GM10248 (cell line): ENCODE results near the gene PIGC.
"Not testable (repeated sequence)": the region's sequence is repeated elsewhere in the genome, so short reads cannot be mapped to it uniquely, and the experiment has no call there.

Source experiments
- CTCF ChIA-PET: fragments of 300-600 bp; sonication (Branson Sonifier 250); formaldehyde crosslinking; extraction: SDS; loops from one replicate; lab custom pipeline; 2021; ENCODE audit warnings: antibody characterized with exemption; lab: Yijun Ruan, JAX
- POLR2A ChIA-PET: fragments of 350-650 bp; sonication (Branson Sonifier 250); formaldehyde crosslinking; extraction: SDS; loops from one replicate; lab custom pipeline; 2020; ENCODE audit warnings: antibody characterized with exemption; lab: Yijun Ruan, JAX
- DNase-seq: peaks from one replicate; pipeline ENCODE4 v3.0.0; 2012; ENCODE audit errors: extremely low spot score
- TF ChIP-seq, protein P1 (sequence below): IDR thresholded peaks from 2 replicates; pipeline ENCODE4 v1.5.1; 2012; ENCODE audit warnings: mild to moderate bottlenecking, low read depth; ENCODE audit errors: extremely low read depth, missing control alignments, control extremely low read depth

PIGC gene

DNA sequence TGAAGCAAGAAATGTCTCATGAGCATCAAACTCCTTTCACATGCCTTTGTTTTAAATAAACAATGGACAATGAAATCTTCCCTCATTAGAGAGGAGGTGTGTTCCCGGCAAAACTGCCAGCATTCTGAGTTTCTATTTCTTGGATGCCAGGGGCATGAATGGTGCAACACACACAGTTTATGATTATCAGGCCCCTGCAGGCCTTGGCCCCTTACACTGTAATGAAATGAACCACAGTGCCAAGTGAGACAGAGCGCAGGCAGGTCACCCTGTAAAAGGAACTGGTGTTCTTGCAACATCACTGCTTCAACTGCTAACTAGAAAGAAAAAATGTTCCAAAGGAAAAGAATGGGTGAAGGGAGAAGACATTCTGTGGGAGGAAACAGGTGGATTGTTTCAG lies 3.8 kb upstream of the PIGC start:
- POLR2A ChIA-PET: no interaction called here
- CTCF ChIA-PET: no interaction called here
- TF ChIP-seq, protein P1, sequence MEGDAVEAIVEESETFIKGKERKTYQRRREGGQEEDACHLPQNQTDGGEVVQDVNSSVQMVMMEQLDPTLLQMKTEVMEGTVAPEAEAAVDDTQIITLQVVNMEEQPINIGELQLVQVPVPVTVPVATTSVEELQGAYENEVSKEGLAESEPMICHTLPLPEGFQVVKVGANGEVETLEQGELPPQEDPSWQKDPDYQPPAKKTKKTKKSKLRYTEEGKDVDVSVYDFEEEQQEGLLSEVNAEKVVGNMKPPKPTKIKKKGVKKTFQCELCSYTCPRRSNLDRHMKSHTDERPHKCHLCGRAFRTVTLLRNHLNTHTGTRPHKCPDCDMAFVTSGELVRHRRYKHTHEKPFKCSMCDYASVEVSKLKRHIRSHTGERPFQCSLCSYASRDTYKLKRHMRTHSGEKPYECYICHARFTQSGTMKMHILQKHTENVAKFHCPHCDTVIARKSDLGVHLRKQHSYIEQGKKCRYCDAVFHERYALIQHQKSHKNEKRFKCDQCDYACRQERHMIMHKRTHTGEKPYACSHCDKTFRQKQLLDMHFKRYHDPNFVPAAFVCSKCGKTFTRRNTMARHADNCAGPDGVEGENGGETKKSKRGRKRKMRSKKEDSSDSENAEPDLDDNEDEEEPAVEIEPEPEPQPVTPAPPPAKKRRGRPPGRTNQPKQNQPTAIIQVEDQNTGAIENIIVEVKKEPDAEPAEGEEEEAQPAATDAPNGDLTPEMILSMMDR: no peak
- DNase-seq: no peak

DNA sequence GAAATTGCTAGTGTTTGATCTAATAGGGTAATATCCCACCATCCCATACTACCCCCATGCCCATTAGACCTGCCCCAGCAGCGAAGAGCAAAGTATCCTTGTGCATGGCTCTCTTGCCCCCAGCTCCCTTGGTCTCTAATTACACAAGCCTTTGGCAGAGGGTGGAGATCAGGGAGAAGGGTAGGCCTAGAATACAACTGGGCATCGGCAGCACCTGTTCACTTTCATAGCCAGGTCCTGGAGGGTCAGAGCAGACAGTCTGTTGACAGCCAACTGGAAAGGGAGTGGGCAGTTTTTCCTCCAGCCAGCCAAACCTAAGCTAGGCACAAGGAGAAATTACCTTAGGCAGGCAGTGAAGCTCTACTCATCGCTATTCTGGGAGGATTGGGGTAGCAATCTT lies 2.7 kb upstream of the PIGC start:
- TF ChIP-seq, protein P1: no peak
- DNase-seq: no peak
- ChIA-PET CTCF (interaction anchor here (1.2 to 1.3 kb wide), 2 partner anchors 273 to 444 kb away, joined by 5 to 7 read pairs; no protein-coding TSS in a partner anchor), POLR2A (no interaction called here)

DNA sequence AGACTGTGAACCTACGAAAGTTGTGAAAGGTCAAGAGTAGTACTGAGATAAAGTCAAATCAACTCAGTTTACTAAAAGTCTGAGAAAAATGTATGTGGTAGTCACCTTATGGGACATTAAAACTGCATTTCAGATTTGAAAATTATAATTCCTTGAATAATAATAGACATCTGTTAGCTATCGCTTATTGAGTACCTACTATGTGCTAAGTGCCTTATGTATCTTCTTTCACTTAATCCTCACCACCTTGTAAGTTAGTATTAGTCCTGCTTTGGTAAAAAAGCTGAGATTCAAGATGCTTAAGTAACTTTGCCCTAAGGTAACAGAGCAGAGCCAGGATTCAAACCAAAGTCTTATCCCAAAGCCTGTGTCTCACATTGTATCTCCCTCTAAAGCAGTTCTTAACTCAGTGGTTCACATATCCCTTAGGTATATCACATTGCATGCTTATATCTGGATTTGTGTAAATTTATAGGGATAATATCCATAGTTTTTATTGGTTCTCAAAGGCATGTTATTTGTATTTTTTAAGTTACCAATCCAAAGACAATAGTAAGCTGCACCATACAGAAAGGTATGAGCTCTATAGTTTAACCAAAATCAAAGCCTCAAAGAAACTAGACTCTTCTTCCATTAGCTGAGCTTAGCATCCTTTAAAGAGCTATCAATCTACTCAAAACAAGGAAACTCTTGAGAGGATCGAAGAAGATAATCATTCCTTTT lies 865 bp downstream of the PIGC start:
- POLR2A ChIA-PET: no interaction called here
- DNase-seq: no peak
- CTCF ChIA-PET: interaction anchor here (0.8 to 2.8 kb wide), 16 partner anchors 8 to 442 kb away, joined by 3 to 25 read pairs (median 3); no protein-coding TSS in a partner anchor
- TF ChIP-seq, protein P1: no peak

DNA sequence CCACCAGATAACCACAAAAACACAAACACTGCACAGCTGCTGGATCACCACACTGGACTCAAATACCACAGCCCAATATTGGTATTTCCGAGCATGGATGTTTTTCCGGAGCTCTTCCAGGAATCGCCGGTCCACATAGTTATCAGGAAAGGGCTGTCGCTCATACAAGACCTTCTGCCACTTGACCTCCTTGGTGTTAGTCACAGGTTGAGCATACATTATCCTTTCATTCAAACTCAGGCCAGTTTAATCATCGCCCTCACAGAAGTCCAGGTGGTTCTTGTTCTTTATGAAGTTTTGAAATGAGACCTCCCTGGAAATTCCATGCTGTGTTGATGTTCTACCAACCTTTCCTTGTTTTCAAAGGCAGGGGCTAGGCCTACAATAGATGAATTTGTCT lies 1.5 kb downstream of the PIGC start:
- POLR2A ChIA-PET: no interaction called here
- CTCF ChIA-PET: interaction anchor here (1.1 to 2.8 kb wide), 3 partner anchors 13 to 39 kb away, joined by 3 to 21 read pairs (median 4); no protein-coding TSS in a partner anchor
- no peak for DNase-seq
- TF ChIP-seq, protein P1: no peak

DNA sequence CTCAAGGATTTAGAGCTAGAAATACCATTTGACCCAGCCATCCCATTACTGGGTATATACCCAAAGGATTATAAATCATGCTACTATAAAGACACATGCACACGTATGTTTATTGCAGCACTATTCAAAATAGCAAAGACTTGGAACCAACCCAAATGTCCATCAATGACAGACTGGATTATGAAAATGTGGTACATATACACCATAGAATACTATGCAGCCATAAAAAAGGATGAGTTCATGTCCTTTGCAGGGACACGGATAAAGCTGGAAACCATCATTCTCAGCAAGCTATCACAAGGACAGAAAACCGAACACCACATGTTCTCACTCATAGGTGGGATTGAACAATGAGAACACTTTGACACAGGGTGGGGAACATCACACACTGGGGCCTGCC lies 6.7 kb downstream of the PIGC start:
- DNase-seq, CTCF ChIA-PET, POLR2A ChIA-PET: not testable (repeated sequence)

DNA sequence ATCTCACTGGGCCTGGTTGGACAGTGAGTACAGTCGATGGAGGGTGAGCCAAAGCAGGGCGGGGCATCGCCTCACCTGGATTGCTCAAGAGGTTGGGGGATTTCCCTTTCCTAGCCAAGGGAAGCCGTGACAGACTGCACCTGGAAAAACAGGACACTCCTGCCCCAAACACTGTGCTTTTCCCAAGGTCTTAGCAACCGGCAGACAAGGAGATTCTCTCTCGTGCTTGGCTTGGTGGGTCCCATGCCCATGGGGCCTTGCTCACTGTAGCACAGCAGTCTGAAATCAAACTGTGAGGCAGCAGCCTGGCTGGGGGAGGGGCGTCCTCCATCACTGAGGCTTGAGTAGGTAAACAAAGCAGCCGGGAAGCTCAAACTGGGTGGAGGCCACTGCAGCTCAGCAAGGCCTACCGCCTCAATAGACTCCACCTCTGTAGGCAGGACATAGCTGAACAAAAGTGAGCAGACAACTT lies 12.1 kb downstream of the PIGC start:
- ChIA-PET CTCF (interaction anchor here (1.0 to 5.9 kb wide), 5 partner anchors 12 to 429 kb away, joined by 3 to 25 read pairs (median 3); partner anchors contain the start of gene PIGC), POLR2A (no interaction called here)
- TF ChIP-seq, protein P1: no peak
- no peak for DNase-seq

DNA sequence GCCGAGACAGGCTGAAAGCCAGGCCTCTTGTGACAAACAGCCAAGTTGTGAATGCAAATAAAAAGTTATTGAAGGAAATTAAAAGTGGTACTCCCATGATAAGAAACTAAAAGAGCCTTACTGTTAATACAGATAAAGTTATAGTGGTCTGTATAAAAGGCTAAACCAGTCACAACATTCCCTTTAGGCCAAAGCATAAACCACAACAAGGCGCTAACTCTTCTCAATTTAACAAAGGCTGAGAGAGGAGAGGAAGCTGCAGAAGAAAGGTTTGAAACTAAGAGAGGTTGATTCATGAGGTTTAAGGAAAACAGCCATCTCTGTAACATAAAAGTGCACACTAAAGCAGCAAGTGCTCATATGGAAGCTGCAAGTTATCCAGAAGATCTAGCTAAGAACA lies 12.7 kb downstream of the PIGC start:
- no peak for DNase-seq
- TF ChIP-seq, protein P1: no peak
- ChIA-PET POLR2A (no interaction called here), CTCF (interaction anchor here (1.0 to 5.9 kb wide), 3 partner anchors 13 to 429 kb away, joined by 3 to 25 read pairs (median 7); partner anchors contain the start of gene PIGC)
